DOHH2 (cell line): ENCODE results near the gene SDCBP2.

ENCODE experiments used
- EZH2phosphoT487 ChIP-seq: fragments of 200-600 bp; sonication (generic); IDR thresholded peaks from 2 replicates; pipeline ENCODE4 v1.6.1; 2017; ENCODE audit warnings: borderline replicate concordance, mild to moderate bottlenecking, antibody characterized with exemption, low read length, moderate library complexity, mixed read lengths
- TF ChIP-seq, protein P1 (sequence below): fragments of 200-600 bp; sonication (generic); IDR thresholded peaks from one replicate; pipeline ENCODE4 v1.5.1; 2014; ENCODE audit warnings: antibody characterized with exemption, mild to moderate bottlenecking, low read depth, low read length; ENCODE audit not compliant: poor library complexity, severe bottlenecking

- TF ChIP-seq, protein P1, sequence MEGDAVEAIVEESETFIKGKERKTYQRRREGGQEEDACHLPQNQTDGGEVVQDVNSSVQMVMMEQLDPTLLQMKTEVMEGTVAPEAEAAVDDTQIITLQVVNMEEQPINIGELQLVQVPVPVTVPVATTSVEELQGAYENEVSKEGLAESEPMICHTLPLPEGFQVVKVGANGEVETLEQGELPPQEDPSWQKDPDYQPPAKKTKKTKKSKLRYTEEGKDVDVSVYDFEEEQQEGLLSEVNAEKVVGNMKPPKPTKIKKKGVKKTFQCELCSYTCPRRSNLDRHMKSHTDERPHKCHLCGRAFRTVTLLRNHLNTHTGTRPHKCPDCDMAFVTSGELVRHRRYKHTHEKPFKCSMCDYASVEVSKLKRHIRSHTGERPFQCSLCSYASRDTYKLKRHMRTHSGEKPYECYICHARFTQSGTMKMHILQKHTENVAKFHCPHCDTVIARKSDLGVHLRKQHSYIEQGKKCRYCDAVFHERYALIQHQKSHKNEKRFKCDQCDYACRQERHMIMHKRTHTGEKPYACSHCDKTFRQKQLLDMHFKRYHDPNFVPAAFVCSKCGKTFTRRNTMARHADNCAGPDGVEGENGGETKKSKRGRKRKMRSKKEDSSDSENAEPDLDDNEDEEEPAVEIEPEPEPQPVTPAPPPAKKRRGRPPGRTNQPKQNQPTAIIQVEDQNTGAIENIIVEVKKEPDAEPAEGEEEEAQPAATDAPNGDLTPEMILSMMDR, result no peak
- no peak for TF ChIP-seq EZH2phosphoT487
Observed at GRCh38 chr20:1265916-1266166, 63.1 kb downstream of the SDCBP2 start.
